TTC549 (cell line): ENCODE results near the gene C14orf132.
"Not testable (repeated sequence)": the region's sequence is repeated elsewhere in the genome, so short reads cannot be mapped to it uniquely, and the experiment has no call there.

Experiments
- FAIRE-seq: peaks from 2 replicates; lab custom pipeline; 2012; peaks lifted over from hg19 to GRCh38; lab: Jason Lieb, UNC

C14orf132 gene

DNA sequence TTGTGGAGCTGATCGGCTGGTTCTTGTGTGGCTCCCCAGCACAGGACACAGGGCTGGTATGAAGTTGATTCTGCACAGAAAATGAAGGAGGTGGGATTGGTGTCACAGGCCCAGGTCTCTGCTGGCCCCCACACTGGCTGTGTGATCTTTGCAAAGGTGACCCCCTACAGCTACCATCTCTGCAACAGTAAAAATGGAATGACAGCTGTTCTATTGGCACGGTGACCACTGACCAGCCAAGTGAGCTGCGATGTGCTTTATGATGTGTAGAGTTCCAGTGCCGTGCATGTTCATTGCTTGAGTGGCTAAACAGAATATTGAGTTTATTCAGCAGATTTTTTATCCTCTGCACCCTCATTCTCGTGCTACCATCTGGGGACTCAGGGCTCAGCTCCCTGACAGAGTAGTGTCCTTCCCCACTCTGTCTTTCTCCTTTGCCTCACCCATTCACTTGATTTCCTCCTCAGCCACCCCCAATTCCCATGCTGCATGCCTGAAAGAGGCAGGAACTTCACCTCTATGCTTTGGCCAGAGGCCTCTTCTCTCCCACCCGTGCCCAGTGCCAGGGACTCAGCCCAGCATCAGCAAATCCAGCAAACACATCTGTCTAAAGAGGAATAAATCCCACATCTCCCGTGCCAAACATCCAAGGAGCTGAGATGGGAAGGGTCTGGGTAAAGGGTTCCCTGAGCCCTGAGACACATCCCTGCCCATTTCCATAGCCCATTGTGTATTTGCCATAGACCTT lies 21.2 kb downstream of the C14orf132 start:
- FAIRE-seq, result no peak

DNA sequence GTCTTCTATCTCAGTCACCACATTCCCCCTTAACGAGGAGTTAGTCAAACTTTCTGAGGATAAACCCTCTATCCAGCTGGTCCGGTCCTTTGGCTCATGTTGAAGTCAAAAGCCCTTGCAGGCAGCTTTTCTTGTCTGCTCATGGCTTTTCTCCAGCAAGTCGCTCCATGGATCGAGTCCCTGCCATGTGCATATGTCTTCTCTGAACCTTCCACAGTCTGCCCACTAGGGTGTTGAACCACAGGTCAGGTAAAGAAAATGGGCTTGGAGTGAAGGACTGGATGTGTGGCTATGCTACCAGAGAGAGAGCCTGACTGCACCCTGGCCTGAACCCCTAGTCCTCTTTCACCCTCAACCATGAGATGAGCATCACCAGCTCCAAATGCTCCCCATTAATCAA lies 22.8 kb downstream of the C14orf132 start:
- FAIRE-seq, result no peak

DNA sequence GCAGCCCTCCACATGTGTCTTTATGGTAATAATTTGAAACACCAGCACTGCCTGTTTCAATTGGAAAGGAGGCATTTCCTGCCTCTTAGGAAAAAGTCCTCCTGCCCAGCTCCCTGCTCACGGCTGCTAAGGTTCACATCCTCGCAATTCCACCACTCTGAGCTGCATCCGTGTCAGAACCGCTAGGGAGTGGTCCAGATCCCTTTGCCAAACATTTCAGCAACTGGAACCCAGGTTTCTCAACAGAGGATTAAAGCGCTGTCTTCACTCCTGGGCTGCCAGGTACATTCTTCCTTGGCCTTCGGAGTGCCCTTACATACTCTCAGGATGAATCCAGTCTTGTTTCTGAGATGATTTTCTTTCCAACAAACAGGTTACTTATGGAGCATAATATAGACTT lies 23.3 kb downstream of the C14orf132 start:
- no peak for FAIRE-seq

DNA sequence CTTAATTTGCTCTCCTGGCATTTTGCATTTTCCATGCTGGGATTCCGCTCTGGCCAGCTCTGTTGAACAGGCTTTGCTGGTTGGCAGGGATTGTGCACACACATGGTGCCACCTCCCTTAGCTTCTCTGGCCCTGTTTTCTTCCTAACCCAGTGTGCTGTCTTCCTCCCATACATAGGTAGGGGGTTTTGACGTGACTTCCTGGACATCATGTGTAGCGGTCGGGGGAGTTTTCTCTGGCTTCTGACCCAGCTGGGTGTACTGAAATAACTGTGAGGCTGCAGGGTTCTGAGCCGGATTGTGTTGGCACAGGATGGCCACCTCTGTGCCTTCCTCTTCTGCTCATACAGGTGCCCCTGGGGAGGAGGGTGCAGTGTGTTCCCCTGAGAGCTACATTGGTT lies 25.7 kb downstream of the C14orf132 start:
- no peak for FAIRE-seq

DNA sequence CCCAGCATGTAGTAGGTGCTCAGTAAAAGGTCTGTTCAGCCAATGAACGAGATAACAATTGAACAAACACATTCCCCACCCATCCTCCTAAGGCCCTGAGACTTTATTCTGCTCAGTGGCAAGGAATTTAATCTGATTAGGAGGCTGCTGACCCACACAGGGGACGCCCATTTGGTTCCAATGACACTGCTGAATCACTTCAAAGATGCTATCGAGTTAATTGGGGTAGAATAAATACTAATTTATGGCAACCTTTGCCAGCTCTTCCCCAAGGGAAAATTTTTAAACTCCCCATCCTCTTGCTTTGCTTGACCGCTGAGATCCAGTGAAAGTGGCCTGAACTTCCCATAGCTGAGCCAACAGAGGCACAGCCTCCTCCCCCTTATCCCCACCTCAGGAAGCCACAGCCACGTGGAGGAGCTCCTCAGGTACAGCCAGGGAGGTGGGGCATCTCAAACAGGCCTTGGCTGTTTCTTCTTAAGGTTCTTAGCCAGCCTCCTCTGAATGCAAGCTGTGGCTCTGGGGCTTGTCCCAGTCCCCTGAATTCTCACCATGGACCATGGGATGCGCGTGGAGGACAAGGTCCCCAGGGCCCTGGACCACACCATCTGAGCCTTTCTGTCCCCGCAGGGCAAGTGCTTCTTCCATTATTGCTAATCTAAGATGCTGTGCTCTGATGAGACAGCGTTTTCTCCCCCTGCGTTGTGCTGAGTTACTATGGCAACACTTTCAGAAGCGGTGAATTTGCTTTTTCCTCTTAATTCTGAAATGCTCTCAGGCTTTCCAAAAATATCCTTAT lies 26.7 kb downstream of the C14orf132 start:
- no peak for FAIRE-seq

DNA sequence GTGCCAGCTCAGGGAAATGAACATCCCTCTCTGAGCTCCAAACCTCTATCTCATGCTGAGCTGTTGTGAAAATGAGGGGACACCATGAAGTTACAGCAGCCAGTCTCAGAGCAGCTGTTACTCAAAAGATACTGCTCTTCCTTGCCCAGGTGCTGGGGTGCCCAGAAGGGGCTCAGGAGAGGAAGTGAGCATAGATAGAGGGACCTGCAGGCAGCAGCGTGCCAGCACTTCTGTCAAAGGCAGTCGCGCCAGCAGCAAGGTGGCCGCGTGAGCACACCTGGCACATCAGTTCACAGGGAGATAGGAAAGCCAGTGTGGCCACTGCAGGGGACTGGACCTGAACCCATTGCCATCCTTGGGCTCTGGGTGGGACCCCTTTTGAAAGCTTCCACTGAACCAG lies 27.8 kb downstream of the C14orf132 start:
- FAIRE-seq, result no peak

DNA sequence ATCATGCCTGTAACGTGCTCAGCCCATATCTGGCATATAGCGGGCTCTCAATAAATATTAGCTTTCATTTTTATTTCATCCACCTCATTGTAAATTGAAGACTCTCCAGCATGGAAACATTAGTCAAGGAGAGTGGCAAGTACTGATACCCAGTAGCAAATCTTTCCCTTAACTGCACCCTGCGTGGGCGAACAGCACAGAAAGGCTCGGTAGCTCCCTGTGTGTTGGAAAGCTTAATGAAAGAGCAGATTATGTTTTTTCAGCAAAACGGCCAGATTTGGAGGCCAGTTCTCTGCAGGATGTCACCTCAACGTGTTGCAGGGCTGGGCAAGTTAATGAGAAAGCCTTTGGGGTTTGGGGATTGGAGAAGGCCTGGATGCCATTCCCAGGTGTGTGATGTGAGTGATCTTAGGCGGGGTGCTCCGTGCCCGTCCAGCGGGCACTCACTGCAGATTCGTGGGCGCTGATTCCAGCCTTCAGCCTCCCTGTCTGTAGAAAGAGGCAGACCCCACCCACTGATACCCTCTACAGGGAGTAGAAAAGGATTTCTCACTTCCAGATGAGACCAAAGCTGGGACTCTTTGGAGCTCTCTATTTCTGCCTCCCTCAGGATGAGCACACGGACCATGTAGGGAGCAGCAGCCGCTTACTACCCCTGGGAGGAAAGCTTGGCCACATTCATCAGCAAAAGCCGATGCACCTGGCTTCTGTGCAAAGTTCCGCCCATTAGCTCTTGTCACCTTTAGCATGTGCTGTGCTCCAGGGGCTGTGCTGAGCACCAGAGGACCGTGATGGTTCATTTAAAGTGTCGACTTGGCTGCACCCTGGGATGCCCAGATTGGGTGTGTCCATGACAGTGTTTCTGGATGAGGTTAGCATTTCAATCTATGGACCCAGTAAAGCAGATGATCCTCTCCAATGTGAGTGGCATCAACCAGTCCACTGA lies 29.1 kb downstream of the C14orf132 start:
- no peak for FAIRE-seq

DNA sequence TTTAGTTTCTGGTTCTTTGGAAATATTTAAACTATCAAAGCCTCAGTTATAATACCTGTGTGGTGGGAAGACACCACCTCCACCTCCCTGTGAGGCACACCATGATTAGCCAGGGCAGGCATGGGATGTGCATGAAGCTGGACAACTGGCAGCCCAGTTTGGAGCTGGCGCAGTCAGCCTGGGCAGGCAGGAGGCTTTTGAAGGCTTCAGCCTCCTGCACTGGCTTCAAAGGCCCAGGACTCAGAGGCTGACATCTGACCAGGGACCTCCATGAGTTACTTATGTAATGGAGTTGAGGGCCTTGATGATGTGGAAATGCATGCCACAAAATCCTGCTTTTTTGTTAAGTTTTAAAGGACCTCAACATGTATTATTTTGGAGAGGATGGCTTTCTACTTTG lies 30.3 kb downstream of the C14orf132 start:
- no peak for FAIRE-seq

DNA sequence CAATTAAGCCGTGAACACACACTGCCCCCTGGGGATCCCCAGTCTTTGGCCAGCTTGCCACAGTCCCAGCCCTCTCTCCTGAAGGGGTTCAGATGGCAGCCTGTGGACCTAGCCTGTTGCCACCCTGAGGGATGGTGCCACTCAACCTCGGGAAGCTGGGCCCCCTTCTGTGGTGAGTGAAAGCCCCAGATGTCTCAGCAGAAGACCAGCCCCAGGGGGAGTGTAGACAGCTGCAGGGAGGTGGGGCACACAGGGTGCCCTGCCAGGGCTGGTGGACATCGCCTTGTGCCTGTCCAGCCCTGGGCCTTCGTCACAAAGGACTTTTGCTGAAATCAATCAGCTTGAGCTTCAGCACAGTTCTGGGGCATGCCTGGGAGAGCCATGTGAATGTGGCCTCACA lies 32.4 kb downstream of the C14orf132 start:
- FAIRE-seq, result no peak

DNA sequence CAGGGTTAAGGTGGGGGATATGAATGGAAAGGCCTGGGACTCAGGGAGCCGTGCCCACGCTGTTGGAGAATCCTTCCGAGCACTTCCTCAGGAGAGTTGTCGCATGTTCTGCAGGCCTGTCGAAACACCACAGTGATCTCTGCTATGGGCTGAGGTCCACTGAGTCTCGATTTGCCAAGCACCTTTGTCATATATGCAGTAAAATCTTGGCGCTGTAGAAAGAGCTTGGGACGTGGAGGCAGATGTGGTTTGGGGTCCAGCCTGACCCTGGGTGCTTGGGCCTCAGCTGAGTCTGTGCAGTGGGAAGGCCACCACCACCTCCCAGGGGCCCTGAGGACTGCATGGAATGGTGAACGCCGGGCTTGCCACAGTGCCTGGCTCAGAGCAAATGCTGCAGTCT lies 32.9 kb downstream of the C14orf132 start:
- no peak for FAIRE-seq

DNA sequence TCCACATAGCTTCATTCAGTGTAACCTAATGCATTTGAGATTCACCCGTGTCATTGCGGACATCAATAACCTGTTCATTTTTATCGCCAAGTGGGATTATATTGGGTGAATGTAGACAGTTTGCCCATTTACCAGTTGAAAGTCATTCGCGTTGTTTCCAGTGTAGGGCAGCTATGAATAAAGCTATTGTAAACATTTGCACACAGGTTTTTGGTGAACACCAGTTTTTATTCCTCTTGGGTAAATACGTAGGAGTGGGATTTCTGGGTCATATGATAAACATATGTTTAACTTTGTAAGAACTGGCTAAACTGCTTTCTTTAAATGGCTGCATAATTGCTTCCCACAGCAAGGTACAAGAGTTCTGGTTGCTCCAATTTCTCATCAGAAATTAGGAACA lies 33.6 kb downstream of the C14orf132 start:
- no peak for FAIRE-seq

DNA sequence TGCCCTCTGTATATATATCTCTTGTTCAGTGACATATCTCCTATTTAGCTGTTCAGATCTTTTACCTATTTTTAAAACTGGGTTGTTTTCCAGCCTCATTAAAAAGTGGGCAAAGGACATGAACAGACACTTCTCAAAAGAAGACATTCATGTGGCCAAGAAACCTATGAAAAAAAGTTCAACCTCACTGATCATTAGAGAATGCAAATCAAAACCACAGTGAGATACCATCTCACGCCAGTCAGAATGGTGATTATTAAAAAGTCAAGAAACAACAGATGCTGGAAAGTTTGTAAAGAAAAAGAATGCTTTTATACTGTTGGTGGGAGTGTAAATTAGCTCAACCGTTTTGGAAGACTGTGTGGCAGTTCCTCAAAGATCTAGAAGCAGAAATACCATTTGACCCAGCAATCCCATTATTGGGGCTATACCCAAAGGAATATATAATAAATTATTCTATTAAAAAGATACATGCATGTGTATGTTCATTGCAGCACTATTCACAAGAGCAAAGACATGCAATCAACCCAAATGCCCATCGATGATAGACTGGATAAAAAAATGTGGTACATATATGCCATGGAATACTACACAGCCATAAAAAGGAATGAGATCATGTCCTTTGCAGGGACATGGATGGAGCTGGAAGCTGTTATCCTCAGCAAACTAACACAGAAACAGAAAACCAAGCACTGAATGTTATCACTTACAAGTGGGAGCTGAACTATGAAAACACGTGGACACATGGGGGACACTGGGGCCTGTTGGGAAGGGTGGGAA lies 34.3 kb downstream of the C14orf132 start:
- FAIRE-seq, result not testable (repeated sequence)

DNA sequence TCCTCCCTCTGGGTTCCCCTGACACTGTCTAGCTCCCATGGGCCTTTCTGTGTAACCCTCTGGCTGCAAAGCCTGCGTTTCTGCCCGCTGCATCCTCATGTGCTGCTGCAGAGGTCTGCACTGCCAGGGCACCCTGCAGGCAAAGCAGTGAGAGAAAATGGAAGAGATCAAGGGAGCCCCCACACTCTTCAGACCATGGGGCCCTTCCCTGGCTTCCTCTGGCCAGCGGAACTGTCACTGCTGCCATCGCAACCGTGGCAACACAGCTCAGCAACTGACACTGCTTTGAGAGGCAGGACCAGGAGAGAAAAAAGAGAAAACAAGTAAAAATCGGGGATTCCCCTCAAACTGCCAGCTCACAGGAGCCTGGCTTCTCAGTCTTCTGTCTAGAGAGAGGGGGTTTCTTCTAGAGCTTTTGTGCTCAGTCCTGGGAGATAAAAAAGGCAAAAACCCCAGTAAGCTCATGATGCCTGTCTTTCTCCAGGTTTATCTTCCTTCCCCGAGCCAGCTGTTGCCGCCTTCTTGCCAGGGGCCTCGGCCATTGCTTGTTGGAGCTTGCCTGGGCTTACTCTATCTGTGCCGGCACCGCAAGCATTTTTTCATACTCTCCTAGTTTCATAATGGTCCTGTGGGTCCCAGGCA lies 38.9 kb downstream of the C14orf132 start:
- no peak for FAIRE-seq

DNA sequence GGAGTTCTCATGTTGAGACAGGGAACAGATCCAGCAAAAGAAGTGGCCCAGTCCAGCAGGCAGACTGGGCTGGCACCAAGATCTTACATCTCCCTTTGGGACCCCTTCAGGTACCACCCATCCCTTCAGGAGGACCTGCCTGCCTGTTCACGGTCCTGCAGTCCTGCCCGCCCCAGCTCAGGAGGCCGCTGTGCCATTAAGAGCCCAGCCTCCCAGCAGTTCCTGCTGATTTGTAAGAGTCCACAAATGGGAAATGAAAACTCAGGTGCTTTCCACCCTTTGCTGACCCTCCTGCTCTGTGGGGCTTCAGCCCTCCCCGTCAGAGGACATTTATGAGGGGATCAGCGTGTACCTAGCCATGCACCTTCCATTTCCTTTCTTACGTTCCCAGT lies 39.5 kb downstream of the C14orf132 start:
- FAIRE-seq, result no peak

DNA sequence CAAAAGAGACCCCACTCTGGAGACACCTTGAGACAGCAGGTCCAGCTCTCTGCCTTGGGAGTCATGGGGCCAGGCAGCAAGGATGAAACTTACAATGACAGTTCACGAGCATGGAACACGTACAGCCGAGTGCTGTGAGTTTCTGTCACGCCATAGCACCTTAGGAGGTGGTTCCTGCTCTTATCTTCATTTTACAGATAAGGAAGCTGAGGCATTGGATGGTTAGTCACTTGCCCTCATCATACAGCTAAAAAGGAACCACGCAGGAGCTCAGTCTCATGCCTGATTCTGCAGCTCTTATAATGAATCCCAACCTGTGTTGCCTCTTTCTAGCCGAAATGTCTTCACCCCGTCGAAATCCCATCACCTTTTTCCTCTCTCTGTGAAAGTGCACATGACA lies 39.9 kb downstream of the C14orf132 start:
- FAIRE-seq, result no peak

DNA sequence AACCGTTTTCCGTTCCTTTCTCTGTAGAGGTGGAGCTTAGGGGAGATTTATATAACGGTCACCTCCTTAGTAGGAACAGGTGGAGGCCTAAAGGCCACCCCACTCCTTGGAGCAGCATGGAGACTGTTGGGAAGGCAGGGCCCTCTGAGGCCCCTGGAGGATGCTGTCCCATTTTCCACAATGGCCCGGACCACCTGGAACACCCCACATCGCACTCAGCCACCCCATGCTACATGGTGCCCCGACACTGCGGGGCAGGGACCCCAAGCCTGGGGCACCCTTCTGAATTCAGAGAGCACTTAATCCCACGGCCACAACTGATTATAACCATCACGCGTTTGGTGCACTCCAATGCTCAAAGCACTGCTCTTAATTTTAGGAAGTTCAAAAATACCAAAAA lies 41.4 kb downstream of the C14orf132 start:
- FAIRE-seq, result no peak

DNA sequence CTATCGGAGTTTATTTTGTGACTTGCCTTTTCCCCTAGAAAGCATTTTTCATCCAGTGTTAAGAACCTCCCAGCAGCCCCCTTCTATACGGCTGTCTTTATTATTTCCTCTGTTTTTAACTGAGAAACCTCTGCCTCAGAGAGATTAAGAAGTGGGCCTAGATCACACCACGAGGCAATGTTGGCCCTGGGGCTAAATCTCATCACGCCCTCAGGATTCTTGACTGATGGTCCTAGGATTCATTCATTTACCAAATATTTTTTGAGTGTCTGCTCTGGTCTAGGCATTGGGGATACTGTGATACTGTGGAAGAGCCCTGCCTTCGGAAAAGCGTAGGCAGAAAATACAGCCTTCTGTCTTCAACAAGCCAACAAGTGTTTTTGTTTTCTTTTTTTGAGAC lies 42.1 kb downstream of the C14orf132 start:
- no peak for FAIRE-seq

DNA sequence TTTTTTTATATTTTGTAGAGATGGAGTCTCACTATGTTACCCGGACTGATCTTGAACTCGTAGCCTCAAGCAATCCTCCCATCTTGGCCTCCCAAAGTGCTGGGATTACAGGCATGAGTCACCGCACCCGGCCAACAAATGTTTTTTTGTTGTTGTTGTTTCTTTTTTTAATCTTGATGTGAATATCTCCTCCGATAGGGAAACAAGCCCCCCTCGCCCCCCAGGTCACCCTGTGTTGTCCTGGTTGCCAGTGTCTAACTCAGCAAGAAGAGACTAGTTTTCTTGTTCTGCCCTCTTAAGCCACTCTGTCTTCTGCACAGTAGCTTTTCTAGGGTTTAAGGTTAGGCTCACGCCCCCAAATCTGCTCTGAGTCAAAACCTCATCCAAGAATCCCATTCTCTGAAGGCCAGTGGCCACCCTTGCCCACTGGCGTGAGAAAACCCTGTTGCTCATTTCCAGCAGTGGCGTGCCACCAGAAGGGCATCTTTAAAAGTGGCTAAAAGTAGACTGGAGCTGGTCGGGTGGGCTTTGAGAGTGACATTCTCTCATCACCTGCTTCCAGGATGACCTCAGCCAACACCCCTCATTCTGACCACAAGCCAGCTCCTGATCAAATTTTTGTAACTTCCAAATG lies 42.7 kb downstream of the C14orf132 start:
- no peak for FAIRE-seq

DNA sequence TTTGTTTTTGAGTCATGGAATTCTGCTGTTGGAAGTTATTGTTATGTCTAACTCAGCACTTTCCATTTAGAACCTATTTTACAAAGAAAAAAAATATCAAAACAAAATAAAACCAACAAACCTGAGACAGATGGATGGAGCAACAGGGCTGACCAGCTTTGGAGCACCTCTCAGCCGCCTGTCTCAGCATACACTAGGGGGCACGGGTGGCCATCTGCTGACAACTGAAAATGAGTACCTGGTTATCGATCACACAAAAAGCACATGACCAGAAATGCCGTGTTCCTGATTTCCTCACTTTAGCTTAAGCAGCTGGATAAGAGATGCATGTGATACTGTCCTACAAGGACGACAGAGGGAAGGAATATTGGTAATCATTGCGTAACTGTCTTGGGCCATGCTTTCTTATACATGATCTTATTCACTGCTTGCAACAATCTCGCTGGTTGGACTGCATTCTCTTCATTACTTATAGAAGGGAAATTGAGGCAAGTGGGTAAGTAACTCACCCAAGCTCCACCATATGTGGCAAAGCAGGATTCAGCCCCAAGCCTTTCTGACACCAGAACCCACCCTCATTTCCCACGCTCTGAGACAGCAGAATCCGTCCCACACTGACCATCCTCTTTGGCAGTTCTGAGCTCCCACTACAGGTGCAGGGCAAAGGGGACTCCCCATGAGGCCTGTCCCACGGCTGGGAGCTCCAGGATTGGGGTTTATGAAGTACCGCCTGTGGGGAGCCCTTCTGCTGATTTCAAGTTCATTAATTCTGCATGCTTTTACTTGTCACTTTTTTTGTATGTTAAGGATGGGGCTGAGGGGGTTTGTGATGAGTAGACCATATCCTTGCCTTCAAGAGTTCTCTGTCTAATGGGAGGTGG lies 43.5 kb downstream of the C14orf132 start:
- FAIRE-seq, result no peak
